ENCODE measurements around the gene CCDC157.
A peak's percentile ranks its signal among the peaks of the same experiment; 100 is the strongest.

CCDC157 gene

GRCh38 chr22:30416837-30417236 lies 60.0 kb downstream of the CCDC157 start:
- no peak for DNase-seq

- DNase-seq, result no peak
Measured at GRCh38 chr22:30420347-30421125, 63.7 kb downstream of the CCDC157 start.

GRCh38 chr22:30421695-30422480 lies 65.1 kb downstream of the CCDC157 start:
- DNase-seq, result no peak

GRCh38 chr22:30422481-30423300 lies 65.9 kb downstream of the CCDC157 start:
- DNase-seq, result peak in 1 of 2 donors; percentile 60

GRCh38 chr22:30423301-30423958 lies 66.6 kb downstream of the CCDC157 start:
- DNase-seq, result no peak

- DNase-seq, result peak; percentile 87 to 98
Measured at GRCh38 chr22:30423959-30424533, 67.2 kb downstream of the CCDC157 start.

GRCh38 chr22:30424534-30425326 lies 67.9 kb downstream of the CCDC157 start:
- no peak for DNase-seq

GRCh38 chr22:30425327-30425615 lies 68.5 kb downstream of the CCDC157 start:
- no peak for DNase-seq

GRCh38 chr22:30425616-30426387 lies 69.0 kb downstream of the CCDC157 start, which contains the start of gene MTFP1:
TSS of gene MTFP1 (plus strand) at chr22:30425768. CDS start at chr22:30425880, 112 bp downstream.
- DNase-seq, result peak in 1 of 2 donors; percentile 15
